Loucy (cell line): ENCODE data around the gene B9D2.
"Not testable (repeated sequence)": the region's sequence is repeated elsewhere in the genome, so short reads cannot be mapped to it uniquely, and the experiment has no call there.

Source experiments
- H2AFZ ChIP-seq: fragments of 200-600 bp; sonication (generic); 2 replicates; pipeline ENCODE4 v1.6.0; 2016; ENCODE audit warnings: antibody characterized with exemption, mild to moderate bottlenecking, low read length, moderate library complexity
- H3F3A ChIP-seq: fragments of 200-600 bp; 2 replicates; pipeline ENCODE4 v1.6.0; 2016; ENCODE audit warnings: antibody characterized with exemption, low read depth, mild to moderate bottlenecking
- H3K27me3 ChIP-seq: fragments of 200-600 bp; sonication (generic); 2 replicates; pipeline ENCODE4 v1.6.1; 2014; ENCODE audit warnings: low read length, mild to moderate bottlenecking; ENCODE audit not compliant: insufficient read depth, poor library complexity, severe bottlenecking
- H3K36me3 ChIP-seq: fragments of 200-600 bp; sonication (generic); 2 replicates; pipeline ENCODE4 v1.6.1; 2016; ENCODE audit warnings: low read length; ENCODE audit not compliant: insufficient read depth
- H3K4me1 ChIP-seq: fragments of 200-600 bp; sonication (generic); 2 replicates; pipeline ENCODE4 v1.5.1; 2014; ENCODE audit warnings: low read length, mild to moderate bottlenecking; ENCODE audit not compliant: insufficient read depth, poor library complexity, severe bottlenecking
- H3K4me2 ChIP-seq: fragments of 200-600 bp; sonication (generic); 2 replicates; pipeline ENCODE4 v1.6.0; 2014; ENCODE audit warnings: antibody characterized with exemption, low read length, low read depth, mild to moderate bottlenecking; ENCODE audit not compliant: poor library complexity, severe bottlenecking
- H3K4me3 ChIP-seq: fragments of 200-600 bp; sonication (generic); 2 replicates; pipeline ENCODE4 v1.5.1; 2014; ENCODE audit warnings: low read length, mild to moderate bottlenecking, mixed read lengths; ENCODE audit not compliant: poor library complexity, severe bottlenecking
- H3K79me2 ChIP-seq: fragments of 200-600 bp; sonication (generic); 2 replicates; pipeline ENCODE4 v1.6.1; 2014; ENCODE audit warnings: low read length; ENCODE audit not compliant: insufficient read depth
- H3K9ac ChIP-seq: fragments of 200-600 bp; sonication (generic); 2 replicates; pipeline ENCODE4 v1.6.0; 2014; ENCODE audit warnings: mild to moderate bottlenecking, low read depth, low read length, moderate library complexity; ENCODE audit not compliant: poor library complexity, severe bottlenecking
- H3K9me2 ChIP-seq: fragments of 200-600 bp; sonication (generic); replicated peaks from 2 replicates; pipeline ENCODE4 v1.6.1; 2016; ENCODE audit warnings: low read depth, low read length, mixed read lengths
- H3K9me3 ChIP-seq: fragments of 200-600 bp; sonication (generic); 2 replicates; pipeline ENCODE4 v1.6.1; 2014; ENCODE audit warnings: mild to moderate bottlenecking, antibody characterized with exemption, low read length, low read depth; ENCODE audit not compliant: insufficient read depth
- H4K20me1 ChIP-seq: fragments of 200-600 bp; sonication (generic); 2 replicates; pipeline ENCODE4 v1.6.0; 2014; ENCODE audit warnings: antibody characterized with exemption, low read length, mild to moderate bottlenecking; ENCODE audit not compliant: insufficient read depth, poor library complexity, severe bottlenecking
- EZH2phosphoT487 ChIP-seq: fragments of 200-600 bp; IDR thresholded peaks from 2 replicates; pipeline ENCODE4 v1.6.1; 2018; ENCODE audit warnings: antibody characterized with exemption, mild to moderate bottlenecking, moderate library complexity, borderline replicate concordance
- TF ChIP-seq, protein P1 (sequence below): fragments of 200-600 bp; sonication (generic); conservative IDR thresholded peaks from 2 replicates; pipeline ENCODE4 v1.5.1; 2014; ENCODE audit warnings: mild to moderate bottlenecking, antibody characterized with exemption, low read length

The B9D2 gene

DNA sequence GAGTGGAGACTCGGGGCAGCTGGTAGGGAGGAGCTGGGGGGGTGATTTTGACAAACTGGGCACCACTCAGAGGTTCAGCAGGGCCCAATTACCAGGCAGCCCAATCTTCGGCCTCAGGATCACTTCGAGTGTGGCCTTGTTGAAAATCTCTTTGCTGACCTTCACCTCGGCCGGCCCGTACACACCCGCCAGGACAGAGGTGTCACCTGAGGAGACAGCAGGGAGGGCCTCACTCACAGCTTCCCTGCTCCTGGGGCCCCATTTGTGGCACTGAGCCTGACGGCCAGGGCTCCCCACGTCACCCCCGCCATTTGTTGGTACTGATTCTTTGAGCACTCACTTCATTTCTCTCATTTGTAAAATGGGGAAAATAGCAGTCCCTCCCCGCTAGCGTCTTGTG is 28.8 kb upstream of the B9D2 start:
- Histone ChIP-seq H3K4me1 (peaks cover 8% of the 10 kb centered on the region), H2AFZ (no peak overlapping the region), H3K9ac (no peak overlapping the region), H3F3A (no peaks in the 10 kb centered on the region), H3K9me3 (no peaks in the 10 kb centered on the region), H3K27me3 (no peaks in the 10 kb centered on the region), H3K79me2 (peaks cover 26% of the 10 kb centered on the region), H3K4me3 (no peak overlapping the region), H3K4me2 (no peak overlapping the region), H3K9me2 (no peaks in the 10 kb centered on the region), H3K36me3 (peaks cover 22% of the 10 kb centered on the region; the same call in 1 of the 2 replicates), H4K20me1 (no peaks in the 10 kb centered on the region)
- no peak for TF ChIP-seq EZH2phosphoT487
- TF ChIP-seq, protein P1, sequence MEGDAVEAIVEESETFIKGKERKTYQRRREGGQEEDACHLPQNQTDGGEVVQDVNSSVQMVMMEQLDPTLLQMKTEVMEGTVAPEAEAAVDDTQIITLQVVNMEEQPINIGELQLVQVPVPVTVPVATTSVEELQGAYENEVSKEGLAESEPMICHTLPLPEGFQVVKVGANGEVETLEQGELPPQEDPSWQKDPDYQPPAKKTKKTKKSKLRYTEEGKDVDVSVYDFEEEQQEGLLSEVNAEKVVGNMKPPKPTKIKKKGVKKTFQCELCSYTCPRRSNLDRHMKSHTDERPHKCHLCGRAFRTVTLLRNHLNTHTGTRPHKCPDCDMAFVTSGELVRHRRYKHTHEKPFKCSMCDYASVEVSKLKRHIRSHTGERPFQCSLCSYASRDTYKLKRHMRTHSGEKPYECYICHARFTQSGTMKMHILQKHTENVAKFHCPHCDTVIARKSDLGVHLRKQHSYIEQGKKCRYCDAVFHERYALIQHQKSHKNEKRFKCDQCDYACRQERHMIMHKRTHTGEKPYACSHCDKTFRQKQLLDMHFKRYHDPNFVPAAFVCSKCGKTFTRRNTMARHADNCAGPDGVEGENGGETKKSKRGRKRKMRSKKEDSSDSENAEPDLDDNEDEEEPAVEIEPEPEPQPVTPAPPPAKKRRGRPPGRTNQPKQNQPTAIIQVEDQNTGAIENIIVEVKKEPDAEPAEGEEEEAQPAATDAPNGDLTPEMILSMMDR = no peak

GRCh38 chr19:41391618-41392017 is 27.7 kb upstream of the B9D2 start:
- TF ChIP-seq EZH2phosphoT487 = no peak
- Histone ChIP-seq H2AFZ (no peak overlapping the region), H3K79me2 (peaks cover 20% of the 10 kb centered on the region), H3K27me3 (no peaks in the 10 kb centered on the region), H3K36me3 (peaks cover 22% of the 10 kb centered on the region; the same call in 1 of the 2 replicates), H3K9ac (no peak overlapping the region), H4K20me1 (no peaks in the 10 kb centered on the region), H3K9me3 (no peaks in the 10 kb centered on the region), H3K4me1 (peaks cover 8% of the 10 kb centered on the region), H3K4me2 (no peak overlapping the region), H3K4me3 (no peak overlapping the region), H3K9me2 (no peaks in the 10 kb centered on the region), H3F3A (no peaks in the 10 kb centered on the region)

DNA sequence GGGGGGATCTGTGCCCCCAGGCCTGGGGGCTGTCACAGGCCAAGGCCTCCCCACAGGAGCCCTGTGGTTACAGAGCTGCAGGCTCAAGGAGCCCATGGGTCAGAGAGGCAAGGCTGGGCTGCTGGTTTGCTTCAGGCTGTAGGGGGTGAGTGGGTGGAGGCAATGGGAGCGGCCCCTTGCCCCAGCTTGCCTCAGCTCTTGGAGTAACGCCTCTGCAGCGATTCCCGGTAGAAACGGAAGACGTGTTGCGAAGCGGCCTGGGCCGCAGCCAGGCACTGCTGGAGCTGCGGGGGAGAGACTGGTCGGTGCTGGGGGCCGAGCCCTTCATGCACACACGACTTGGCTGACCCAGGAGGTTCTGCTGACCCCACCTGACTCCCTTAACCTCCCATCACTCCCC is 22.5 kb upstream of the B9D2 start:
- no peak overlapping the region for H3K4me2 ChIP-seq
- no peaks in the 10 kb centered on the region for H3K27me3 ChIP-seq
- no peak overlapping the region for H2AFZ ChIP-seq
- TF ChIP-seq, protein P1 = no peak
- TF ChIP-seq EZH2phosphoT487 = no peak
- H4K20me1 ChIP-seq = no peaks in the 10 kb centered on the region
- H3K4me1 ChIP-seq = no peaks in the 10 kb centered on the region
- H3K36me3 ChIP-seq = peaks cover 19% of the 10 kb centered on the region; the same call in 1 of the 2 replicates
- H3F3A ChIP-seq = no peaks in the 10 kb centered on the region
- H3K79me2 ChIP-seq = no peaks in the 10 kb centered on the region
- no peak overlapping the region for H3K9ac ChIP-seq
- H3K9me2 ChIP-seq = no peaks in the 10 kb centered on the region
- no peaks in the 10 kb centered on the region for H3K9me3 ChIP-seq
- H3K4me3 ChIP-seq = no peak overlapping the region

GRCh38 chr19:41384351-41384750 is 20.4 kb upstream of the B9D2 start:
- Histone ChIP-seq H3K9me3 (no peaks in the 10 kb centered on the region), H3K4me2 (no peak overlapping the region), H4K20me1 (no peaks in the 10 kb centered on the region), H3K4me1 (no peaks in the 10 kb centered on the region), H2AFZ (no peak overlapping the region), H3K27me3 (no peaks in the 10 kb centered on the region), H3K9me2 (no peaks in the 10 kb centered on the region), H3K36me3 (no peaks in the 10 kb centered on the region), H3K9ac (no peak overlapping the region), H3F3A (no peaks in the 10 kb centered on the region), H3K79me2 (no peaks in the 10 kb centered on the region), H3K4me3 (no peak overlapping the region)
- TF ChIP-seq, protein P1 = no peak
- TF ChIP-seq EZH2phosphoT487 = no peak

GRCh38 chr19:41381536-41381935 is 17.6 kb upstream of the B9D2 start:
- H3K79me2 ChIP-seq, H3K27me3 ChIP-seq, H3F3A ChIP-seq, H3K9me3 ChIP-seq, H2AFZ ChIP-seq, H3K36me3 ChIP-seq, H3K9me2 ChIP-seq, H3K4me3 ChIP-seq, H3K9ac ChIP-seq, H3K4me1 ChIP-seq, H4K20me1 ChIP-seq, H3K4me2 ChIP-seq: not testable (repeated sequence)
